PFSK-1 (cell line): ENCODE results near the gene LDLRAD4.

Experiments used
- FOXP2 ChIP-seq: optimal IDR thresholded peaks from 2 replicates; pipeline ENCODE3; 2011; ENCODE audit warnings: borderline replicate concordance, control low read depth, inconsistent platforms; ENCODE audit not compliant: insufficient read depth; ENCODE audit errors: extremely low read length, extremely low read depth
- POLR2AphosphoS5 ChIP-seq: IDR thresholded peaks from 2 replicates; pipeline ENCODE4 v1.6.1; 2012; ENCODE audit warnings: low read depth, mild to moderate bottlenecking, control low read depth, low read length, moderate library complexity
- SIN3A ChIP-seq: IDR thresholded peaks from 2 replicates; pipeline ENCODE4 v1.6.1; 2012; ENCODE audit warnings: mild to moderate bottlenecking, low read length, moderate library complexity, borderline replicate concordance; ENCODE audit not compliant: insufficient read depth
- TAF1 ChIP-seq: IDR thresholded peaks from 2 replicates; pipeline ENCODE4 v1.6.1; 2012; ENCODE audit warnings: low read length, control low read depth, borderline replicate concordance; ENCODE audit not compliant: insufficient read depth

DNA sequence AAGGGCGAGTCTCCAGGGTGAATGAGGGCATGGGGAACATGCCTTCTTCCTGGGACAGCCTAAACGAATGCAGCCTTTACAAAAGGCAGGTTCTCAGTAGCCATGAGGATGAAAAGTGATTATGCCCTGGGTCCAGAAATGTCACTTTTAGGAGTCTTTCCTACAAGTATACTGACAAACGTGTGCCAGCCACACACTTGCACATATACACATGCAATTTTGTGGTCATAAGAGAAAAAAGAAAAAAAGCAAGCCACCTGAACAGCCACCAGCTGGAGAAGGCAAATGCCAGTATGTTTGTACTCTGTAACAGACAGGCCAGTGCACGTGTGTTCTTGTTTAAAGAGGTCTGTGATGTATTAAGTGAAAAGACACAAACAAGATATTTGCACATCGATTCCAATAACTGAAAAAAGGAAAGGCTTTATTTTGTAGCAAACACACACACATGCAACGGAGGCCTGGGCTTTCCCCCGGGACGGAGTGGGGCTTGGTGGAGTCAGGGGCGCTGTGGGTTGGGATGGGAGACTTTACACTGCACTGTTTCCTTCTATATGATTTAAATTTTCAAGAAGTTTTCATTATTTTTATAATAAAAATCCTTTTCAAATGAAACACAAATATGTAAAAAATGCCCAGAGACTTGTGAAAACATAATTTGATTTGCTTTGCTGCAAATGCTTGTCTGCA is 399.4 kb downstream of the LDLRAD4 start:
- TF ChIP-seq POLR2AphosphoS5 (no peak), TAF1 (no peak), SIN3A (no peak), FOXP2 (no peak)
